ENCODE data around the gene HK1. TPM values are rescaled to one million over a fixed set of nuclear protein-coding genes. Genes with fewer than 3 reads are reported as not detected.

Gene HK1
- total and polyA plus RNA-seq, 2 donors (not counting 1 experiment from before 2014, with no cell fraction given): 24.7 to 40.8 TPM

DNA sequence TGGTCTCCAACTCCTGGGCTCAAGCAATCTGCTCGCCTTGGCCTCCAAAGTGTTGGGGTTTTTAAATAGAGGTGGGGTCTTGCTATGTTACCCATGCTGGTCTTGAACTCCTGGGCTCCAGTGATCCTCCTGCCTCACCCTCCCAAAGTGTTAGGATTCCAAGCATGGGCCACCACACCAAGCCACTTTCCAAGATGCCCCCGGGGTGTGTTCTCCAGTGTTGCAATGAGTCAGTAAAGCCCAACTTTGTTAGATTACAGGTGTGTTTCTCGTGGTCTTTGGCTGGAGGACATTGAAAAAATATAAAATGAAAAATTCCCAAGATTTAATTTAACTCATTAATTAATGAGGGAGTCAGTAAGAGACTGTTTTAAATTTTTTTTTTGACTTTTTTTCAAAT, 109.2 kb downstream of the HK1 start:
- Mint-ChIP-seq H3K27ac (no peak overlapping the region), H3K4me1 (peaks cover 12% of the 10 kb centered on the region), H3K4me3 (no peak overlapping the region), H3K9me3 (ENCODE audit: insufficient read depth) (no peaks in the 10 kb centered on the region), H3K27me3 (no peaks in the 10 kb centered on the region)
- WGBS (ENCODE audit: insufficient coverage): 100% methylated on average over 1 of the region's 3 CpGs
- H3K9ac ChIP-seq (ENCODE audit: low read length): no peak overlapping the region
- no peaks in the 10 kb centered on the region for H3K79me2 ChIP-seq (ENCODE audit: control insufficient read depth, insufficient read depth, low read length)
- ChIA-PET CTCF (interaction anchor here (8.3 kb wide), 1 partner anchor 150 kb away, joined by 281 read pairs; no protein-coding TSS in a partner anchor), POLR2A (no interaction called here)
- H3K27ac ChIP-seq (ENCODE audit: low read length in 2 of 2): no peak overlapping the region
- H3K4me2 ChIP-seq (replicated peaks; ENCODE audit: low read depth, low read length, poor library complexity, severe bottlenecking): no peak overlapping the region
- ATAC-seq (ENCODE audit: low read depth): no peak
- H3K4me1 ChIP-seq (ENCODE audit: control insufficient read depth in 2 of 2, insufficient read depth in 2 of 2, low read length in 2 of 2): peaks cover 4 to 14% of the 10 kb centered on the region in 2 donors
- H2AFZ ChIP-seq (ENCODE audit: insufficient read depth, low read depth, low read length, poor library complexity, severe bottlenecking): no peak overlapping the region
- no peak overlapping the region for H3K4me3 ChIP-seq (ENCODE audit: control extremely low read depth in 1 of 5, extremely low read depth in 1 of 5, insufficient read depth in 1 of 5, low read depth in 2 of 5, low read length in 4 of 5)
- peaks cover 0 to 68% of the 10 kb centered on the region in 2 experiments for H3K36me3 ChIP-seq (replicated peaks in 1 of 2; ENCODE audit: control extremely low read depth in 1 of 2, control insufficient read depth in 1 of 2, extremely low read depth in 1 of 2, insufficient read depth in 2 of 2, low read length in 1 of 2)
- intact Hi-C loops (cut with micrococcal nuclease): no loop called here
- TF ChIP-seq, protein P1, sequence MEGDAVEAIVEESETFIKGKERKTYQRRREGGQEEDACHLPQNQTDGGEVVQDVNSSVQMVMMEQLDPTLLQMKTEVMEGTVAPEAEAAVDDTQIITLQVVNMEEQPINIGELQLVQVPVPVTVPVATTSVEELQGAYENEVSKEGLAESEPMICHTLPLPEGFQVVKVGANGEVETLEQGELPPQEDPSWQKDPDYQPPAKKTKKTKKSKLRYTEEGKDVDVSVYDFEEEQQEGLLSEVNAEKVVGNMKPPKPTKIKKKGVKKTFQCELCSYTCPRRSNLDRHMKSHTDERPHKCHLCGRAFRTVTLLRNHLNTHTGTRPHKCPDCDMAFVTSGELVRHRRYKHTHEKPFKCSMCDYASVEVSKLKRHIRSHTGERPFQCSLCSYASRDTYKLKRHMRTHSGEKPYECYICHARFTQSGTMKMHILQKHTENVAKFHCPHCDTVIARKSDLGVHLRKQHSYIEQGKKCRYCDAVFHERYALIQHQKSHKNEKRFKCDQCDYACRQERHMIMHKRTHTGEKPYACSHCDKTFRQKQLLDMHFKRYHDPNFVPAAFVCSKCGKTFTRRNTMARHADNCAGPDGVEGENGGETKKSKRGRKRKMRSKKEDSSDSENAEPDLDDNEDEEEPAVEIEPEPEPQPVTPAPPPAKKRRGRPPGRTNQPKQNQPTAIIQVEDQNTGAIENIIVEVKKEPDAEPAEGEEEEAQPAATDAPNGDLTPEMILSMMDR (IDR thresholded peaks at IDR 0.05): no peak
- no peak for TF ChIP-seq EZH2 (IDR thresholded peaks at IDR 0.05; ENCODE audit: borderline replicate concordance, insufficient read depth, low read depth, low read length, poor library complexity, severe bottlenecking)
- H3K9me3 ChIP-seq (ENCODE audit: control extremely low read depth in 1 of 3, control insufficient read depth in 2 of 3, insufficient read depth in 1 of 3, low read length in 2 of 3): no peaks in the 10 kb centered on the region
- H3K27me3 ChIP-seq (replicated peaks in 1 of 4; ENCODE audit: control extremely low read depth in 1 of 4, control insufficient read depth in 3 of 4, insufficient read depth in 4 of 4, low read length in 3 of 4): no peaks in the 10 kb centered on the region
- H4K20me1 ChIP-seq (ENCODE audit: control insufficient read depth, insufficient read depth, low read length, poor library complexity, severe bottlenecking): no peaks in the 10 kb centered on the region
- no peak for DNase-seq

- DNase-seq: no peak
- ChIA-PET CTCF (interaction anchor here (1.1 to 8.3 kb wide), 3 partner anchors 20 to 165 kb away, joined by 3 to 281 read pairs (median 4); no protein-coding TSS in a partner anchor), POLR2A (no interaction called here)
- Histone ChIP-seq H3K4me2 (replicated peaks; ENCODE audit: low read depth, low read length, poor library complexity, severe bottlenecking) (no peak overlapping the region), H4K20me1 (ENCODE audit: control insufficient read depth, insufficient read depth, low read length, poor library complexity, severe bottlenecking) (no peaks in the 10 kb centered on the region), H3K9ac (ENCODE audit: low read length) (no peak overlapping the region), H3K36me3 (replicated peaks in 1 of 2; ENCODE audit: control extremely low read depth in 1 of 2, control insufficient read depth in 1 of 2, extremely low read depth in 1 of 2, insufficient read depth in 2 of 2, low read length in 1 of 2) (peaks cover 0 to 61% of the 10 kb centered on the region in 2 experiments), H3K27me3 (replicated peaks in 1 of 4; ENCODE audit: control extremely low read depth in 1 of 4, control insufficient read depth in 3 of 4, insufficient read depth in 4 of 4, low read length in 3 of 4) (no peaks in the 10 kb centered on the region), H3K27ac (ENCODE audit: low read length in 2 of 2) (no peak overlapping the region), H3K4me1 (ENCODE audit: control insufficient read depth in 2 of 2, insufficient read depth in 2 of 2, low read length in 2 of 2) (peaks cover 5 to 14% of the 10 kb centered on the region in 2 donors), H3K79me2 (ENCODE audit: control insufficient read depth, insufficient read depth, low read length) (no peaks in the 10 kb centered on the region), H3K4me3 (ENCODE audit: control extremely low read depth in 1 of 5, extremely low read depth in 1 of 5, insufficient read depth in 1 of 5, low read depth in 2 of 5, low read length in 4 of 5) (no peak overlapping the region), H3K9me3 (ENCODE audit: control extremely low read depth in 1 of 3, control insufficient read depth in 2 of 3, insufficient read depth in 1 of 3, low read length in 2 of 3) (no peaks in the 10 kb centered on the region), H2AFZ (ENCODE audit: insufficient read depth, low read depth, low read length, poor library complexity, severe bottlenecking) (no peak overlapping the region)
- Mint-ChIP-seq H3K27ac (no peak overlapping the region), H3K27me3 (no peaks in the 10 kb centered on the region), H3K4me1 (peaks cover 14% of the 10 kb centered on the region), H3K9me3 (ENCODE audit: insufficient read depth) (no peaks in the 10 kb centered on the region), H3K4me3 (no peak overlapping the region)
- intact Hi-C loops (cut with micrococcal nuclease): no loop called here
- no peak for ATAC-seq (ENCODE audit: low read depth)
- TF ChIP-seq, protein P1 (IDR thresholded peaks at IDR 0.05): no peak
- no peak for TF ChIP-seq EZH2 (IDR thresholded peaks at IDR 0.05; ENCODE audit: borderline replicate concordance, insufficient read depth, low read depth, low read length, poor library complexity, severe bottlenecking)
- 88% methylated on average over 1 of the region's 2 CpGs for WGBS (ENCODE audit: insufficient coverage)
These were observed 110.2 kb downstream of the HK1 start for GRCh38 chr10:69388488-69388887.
